Right lung (tissue), 10 donors: ENCODE data around the gene NCEH1. TPM values are rescaled to one million over a fixed set of nuclear protein-coding genes. Genes with fewer than 3 reads are reported as not detected.
"Not testable (repeated sequence)": the region's sequence is repeated elsewhere in the genome, so short reads cannot be mapped to it uniquely, and the experiment has no call there.

ENCODE experiments used
- DNase-seq, 2 donors: peaks; one replicate each; pipeline ENCODE4 v3.0.0-alpha.2; 2013
- long read RNA-seq, 8 donors: transcript quantifications; one replicate each; lab custom pipeline, GENCODE V29; 2026
- polyA plus RNA-seq, 5 donors: library from polyadenylated mRNA; unstranded; fragments of 120-200 nt; gene quantifications; one replicate each; pipeline versions ENCODE4 v1.2.1 to v1.2.3, GENCODE V29; 2013; ENCODE audit warnings: inconsistent platforms in 1 of 5, low replicate concordance in 1 of 5; ENCODE audit not compliant: insufficient read length in 5 of 5, insufficient read depth in 1 of 5

NCEH1 gene, protein sequence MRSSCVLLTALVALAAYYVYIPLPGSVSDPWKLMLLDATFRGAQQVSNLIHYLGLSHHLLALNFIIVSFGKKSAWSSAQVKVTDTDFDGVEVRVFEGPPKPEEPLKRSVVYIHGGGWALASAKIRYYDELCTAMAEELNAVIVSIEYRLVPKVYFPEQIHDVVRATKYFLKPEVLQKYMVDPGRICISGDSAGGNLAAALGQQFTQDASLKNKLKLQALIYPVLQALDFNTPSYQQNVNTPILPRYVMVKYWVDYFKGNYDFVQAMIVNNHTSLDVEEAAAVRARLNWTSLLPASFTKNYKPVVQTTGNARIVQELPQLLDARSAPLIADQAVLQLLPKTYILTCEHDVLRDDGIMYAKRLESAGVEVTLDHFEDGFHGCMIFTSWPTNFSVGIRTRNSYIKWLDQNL
- polyA plus RNA-seq, result 1 to 10 TPM; 2.7 to 3.7 (median 3.2) TPM
- long read RNA-seq, donor 1, full-length matches to known transcripts, result 1 of 1 reads
- long read RNA-seq, donor 1, partial matches to known transcripts, result 0 of 1 reads
- long read RNA-seq, donor 1, other reads (novel, unspliced or antisense), result 0 of 1 reads
- long read RNA-seq, donor 2, result 0 reads
- long read RNA-seq, donor 3, full-length matches to known transcripts, result 1 of 1 reads
- long read RNA-seq, donor 3, partial matches to known transcripts, result 0 of 1 reads
- long read RNA-seq, donor 3, other reads (novel, unspliced or antisense), result 0 of 1 reads
- long read RNA-seq, donor 4, result 0 reads
- long read RNA-seq, donor 5, partial matches to known transcripts, result 0 of 1 reads
- long read RNA-seq, donor 5, other reads (novel, unspliced or antisense), result 0 of 1 reads
- long read RNA-seq, donor 6, full-length matches to known transcripts, result 1 of 1 reads
- long read RNA-seq, donor 6, partial matches to known transcripts, result 0 of 1 reads
- long read RNA-seq, donor 6, other reads (novel, unspliced or antisense), result 0 of 1 reads
- long read RNA-seq, donor 7, full-length matches to known transcripts, result 2 of 2 reads
- long read RNA-seq, donor 7, partial matches to known transcripts, result 0 of 2 reads
- long read RNA-seq, donor 7, other reads (novel, unspliced or antisense), result 0 of 2 reads
- long read RNA-seq, donor 8, result 0 reads

DNA sequence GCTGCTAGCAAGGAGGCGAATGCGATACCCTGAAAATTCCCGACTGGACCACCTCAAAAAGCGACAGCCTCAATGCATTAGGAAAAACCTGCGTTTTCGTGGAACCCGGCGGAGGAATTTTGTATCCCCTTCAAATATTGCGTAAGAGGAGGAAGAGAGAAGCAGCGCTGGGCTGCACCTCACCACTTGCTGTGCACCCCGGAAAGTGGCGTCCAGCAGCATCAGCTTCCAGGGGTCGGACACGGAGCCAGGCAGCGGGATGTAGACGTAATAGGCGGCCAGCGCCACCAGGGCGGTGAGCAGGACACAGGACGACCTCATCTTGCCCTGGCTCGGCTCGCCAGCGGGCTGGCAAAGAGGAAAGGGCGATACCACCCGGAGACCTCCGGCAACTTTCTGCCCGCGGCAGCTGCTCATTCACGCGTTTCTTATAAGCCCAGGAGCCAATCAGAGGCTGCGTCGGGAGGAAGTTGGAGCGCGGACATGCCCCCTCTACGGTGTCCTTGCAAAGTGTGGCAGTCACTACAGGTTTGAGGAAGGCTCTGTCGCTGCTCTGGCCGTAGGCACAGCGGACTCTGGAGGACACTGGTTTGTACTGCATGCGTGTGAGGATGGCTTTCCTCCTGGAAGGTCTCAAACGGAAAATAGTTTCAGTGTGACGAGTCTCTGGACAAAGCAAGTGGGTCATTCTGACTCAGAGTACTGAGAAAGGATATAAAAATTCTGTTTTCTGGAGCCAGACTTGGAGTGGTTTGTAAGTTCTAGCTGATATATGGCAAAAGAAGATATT lies at the start of gene NCEH1:
NCEH1 (minus strand) TSS at position 404 of the 790 bp plus-strand sequence; CDS start at position 321, 83 bp downstream.
- peak; percentile 70 to 79 for DNase-seq

DNA sequence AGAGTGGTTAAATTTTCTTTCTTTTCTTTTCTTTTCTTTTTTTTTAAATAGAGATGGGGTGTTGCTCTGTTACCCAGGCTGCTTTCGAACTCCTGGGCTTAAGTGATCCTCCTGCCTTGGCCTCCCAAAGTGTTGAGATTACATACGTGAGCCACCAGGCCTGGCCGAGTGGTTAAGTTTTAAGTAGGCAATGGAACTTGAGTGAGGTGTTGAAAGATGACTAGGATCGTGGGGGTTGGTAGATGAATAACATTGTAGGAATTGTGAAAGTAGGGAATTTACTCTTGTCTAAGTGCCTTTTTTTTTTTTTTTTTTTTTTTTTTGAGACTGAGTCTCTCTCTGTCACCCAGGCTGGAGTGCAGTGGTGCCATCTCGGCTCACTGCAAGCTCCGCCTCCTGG lies 49.5 kb upstream of the NCEH1 start:
- DNase-seq, result not testable (repeated sequence)

DNA sequence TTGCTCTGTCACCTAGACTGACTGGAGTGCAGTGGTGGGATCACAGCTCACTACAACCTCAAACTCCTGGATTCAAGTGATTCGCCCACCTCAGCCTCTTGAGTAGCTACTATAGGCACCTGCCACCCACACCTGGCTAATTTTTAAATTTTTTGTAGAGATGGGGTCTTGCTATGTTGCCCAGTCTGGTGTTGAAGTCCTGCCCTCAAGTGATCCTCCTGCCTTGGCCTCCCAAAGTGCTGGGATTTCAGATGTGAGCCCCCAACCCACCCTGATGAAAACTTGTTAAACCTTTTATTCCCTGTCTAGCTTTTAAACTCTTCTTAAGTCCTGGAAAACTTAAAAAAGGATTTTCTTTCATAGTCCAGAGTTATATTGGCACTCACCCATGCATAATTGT lies 42.3 kb upstream of the NCEH1 start:
- no peak for DNase-seq

DNA sequence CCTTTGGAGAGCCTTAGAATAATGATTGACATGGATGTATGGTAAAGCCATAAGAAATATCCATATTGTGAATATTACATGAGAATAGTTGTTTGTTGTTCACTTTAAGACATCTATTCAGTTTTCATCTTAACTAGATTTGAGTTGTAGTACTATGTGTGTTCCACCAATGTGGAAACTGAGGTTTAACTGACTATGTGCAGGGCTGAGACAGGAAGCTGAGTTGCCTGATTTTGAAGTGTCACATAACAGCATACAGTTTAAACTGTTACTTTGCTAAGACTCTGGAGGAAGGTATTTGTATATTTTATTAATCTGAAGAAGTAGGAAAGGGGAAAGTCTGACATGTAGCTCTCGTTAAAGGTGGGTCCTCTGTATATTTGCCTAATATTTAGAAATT lies 41.8 kb upstream of the NCEH1 start:
- DNase-seq, result no peak

DNA sequence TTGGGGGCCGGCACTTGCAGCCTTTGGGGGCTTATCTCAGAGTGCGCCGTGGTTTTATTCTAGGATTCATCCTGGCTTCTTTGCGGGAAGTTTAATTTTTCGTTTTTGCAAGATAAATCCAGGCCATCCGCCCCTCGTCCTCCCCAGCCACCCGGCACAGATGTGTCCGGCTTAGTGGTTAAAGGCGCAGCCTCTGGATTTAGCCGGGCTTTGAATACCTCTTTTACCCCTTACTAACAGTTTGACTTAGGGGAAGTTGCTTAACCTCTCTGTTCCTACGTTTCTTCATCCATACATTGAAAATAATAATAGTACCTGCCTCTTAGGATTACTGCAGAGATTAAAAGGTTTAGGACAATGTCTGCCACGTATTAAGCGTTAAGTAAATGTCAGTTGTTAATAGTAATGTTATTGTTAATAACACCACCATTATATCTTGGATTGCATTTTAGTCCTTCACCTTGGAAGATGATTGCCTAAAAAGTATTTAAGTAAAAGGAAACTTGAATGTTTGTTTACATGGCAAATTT lies 40.4 kb upstream of the NCEH1 start:
- DNase-seq, result no peak

DNA sequence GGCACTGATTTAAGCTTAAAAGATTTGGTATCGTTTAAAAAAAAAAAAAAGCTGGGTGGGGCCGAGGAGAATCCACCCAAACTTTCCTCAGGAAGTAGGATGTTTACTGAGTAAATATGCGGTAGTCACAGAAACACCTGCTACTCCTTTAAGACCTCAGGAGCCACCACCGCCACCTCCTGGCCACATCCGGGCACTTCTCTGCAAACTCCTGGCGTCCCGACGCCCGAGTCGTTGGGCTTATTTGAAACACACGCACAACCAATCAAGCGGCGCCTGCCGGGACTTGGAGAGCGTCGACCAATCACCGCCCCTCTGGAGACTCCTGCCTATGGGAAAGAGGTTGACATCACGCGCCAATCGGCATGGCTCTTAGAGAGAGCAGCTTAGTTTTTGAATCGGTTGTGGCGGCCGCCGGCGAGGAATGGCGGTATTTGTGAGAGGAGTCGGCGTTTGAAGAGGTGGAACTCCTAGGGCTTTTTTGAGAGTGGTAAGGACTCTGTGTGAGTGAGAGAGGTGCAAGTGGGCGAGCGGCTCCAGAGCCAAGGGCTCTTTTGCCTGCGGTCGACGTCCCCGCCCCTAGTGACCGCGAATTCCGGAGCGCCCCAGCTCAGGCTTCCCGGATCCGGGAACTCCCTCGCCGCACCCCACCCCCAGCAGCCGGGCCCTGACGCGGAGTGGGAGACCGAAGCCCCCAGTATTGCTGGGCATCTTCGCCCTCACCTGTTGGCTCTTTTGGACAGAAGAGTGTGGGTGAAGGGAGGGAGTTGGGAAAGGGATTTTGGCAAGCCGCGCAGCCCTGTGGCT lies 39.7 kb upstream of the NCEH1 start, which contains the start of gene ECT2:
ECT2 (plus strand) TSS at position 359 of the 807 bp plus-strand sequence. CDS start 3,805 bp downstream, outside the sequence.
- peak; percentile 97 to 98 for DNase-seq

DNA sequence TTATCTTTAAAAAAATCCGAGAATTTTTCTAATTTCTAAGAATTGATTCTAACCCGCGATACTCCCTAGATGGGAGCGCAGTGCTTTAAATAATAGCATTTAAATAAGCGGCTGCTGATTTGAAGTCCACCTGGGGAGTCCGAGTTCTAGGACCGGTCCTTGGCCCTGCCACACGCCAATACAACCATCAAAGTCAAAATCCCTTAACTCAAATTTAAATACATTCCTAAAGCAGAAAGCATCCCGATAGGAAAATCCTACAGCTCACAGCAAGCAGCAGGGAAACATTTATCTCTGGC lies 39.2 kb upstream of the NCEH1 start:
- DNase-seq, result no peak

DNA sequence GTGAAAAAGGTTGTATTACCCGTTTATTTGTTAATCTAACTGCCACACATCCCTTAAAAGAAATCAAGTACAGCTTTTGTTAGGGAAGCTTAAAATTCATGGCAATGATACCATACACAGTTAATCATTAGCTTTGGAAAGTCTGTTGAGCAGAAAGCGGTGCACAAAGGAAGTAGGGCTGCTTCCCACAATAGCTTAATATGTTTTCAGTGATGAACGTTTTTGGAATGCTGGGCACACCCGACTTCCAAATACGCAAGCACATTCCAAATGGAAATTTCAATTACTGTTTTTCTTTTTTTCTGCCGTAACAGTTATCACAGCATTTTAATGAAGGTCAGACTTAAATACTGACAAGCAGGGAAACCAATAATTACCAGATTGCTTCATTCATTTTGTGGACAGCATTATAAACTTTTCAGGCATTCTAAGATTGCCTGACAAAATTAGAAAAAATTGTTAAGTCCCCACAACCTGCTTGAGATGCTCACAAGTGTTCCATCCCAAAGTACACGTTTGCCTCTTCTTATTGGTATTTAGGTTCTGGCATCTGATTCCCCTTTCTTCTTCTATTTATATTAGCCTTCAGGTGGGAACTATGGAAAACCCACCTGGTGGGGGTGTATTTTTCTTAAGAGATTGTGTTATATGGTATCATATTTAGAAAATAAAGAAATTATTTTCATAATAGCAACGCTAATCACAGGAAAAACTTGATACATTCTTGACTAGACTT lies 38.5 kb upstream of the NCEH1 start:
- DNase-seq, result peak in 1 of 2 donors; percentile 31

DNA sequence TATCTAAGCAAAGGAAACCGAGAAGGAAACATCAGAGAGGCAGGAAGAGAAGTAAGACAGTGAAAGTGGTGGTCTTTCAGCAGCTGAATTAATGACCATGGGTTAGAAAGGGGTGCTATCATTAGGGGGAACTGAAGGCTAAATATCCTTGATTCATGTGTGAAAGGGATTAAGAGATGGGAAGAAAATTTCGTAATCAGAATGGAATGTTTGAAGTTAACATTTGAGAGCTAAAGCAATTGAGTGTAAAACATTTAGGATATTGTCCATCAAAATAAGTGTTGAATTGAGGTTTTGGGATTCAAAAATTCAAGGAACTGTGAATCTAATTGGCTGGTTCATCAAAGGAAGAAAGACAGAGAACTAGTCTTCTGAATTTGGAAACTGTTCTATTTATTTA lies 35.6 kb upstream of the NCEH1 start:
- no peak for DNase-seq

DNA sequence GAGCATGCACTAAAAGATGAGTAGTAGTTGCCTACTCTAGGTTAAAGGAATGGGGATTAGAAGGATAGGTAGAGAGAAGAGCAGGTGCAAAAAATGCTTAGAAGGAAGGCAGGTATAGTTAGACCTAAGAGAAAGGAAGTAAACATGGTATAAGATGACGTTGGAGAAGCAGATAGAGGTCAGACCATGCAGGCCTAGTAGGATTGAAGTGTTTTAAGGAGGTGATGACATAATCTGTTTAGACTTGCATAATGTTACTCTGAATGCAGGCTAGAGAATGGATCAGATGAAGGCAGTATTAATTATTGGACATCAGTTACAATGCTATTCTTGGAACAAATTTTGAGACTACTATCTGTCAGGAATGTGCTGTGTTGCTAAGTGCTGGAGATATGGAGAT lies 28.6 kb upstream of the NCEH1 start:
- DNase-seq, result no peak

DNA sequence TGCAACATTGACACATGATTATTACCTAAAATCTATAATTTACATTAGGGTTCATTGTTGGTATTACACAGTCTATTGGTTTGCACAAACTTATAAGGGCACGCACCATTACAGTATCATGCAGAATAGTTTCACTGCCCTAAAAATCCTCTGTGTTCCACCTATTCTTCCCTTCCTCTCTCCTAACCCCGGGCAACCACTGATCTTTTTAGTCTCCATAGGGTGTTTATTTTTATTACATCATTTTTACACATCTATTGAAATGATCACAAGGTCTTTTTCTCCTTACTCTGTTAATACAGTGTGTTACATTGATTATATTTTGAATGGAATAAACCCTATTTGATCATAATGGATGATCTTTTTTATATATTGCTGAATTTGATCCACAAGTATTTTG lies 24.1 kb upstream of the NCEH1 start:
- DNase-seq, result no peak

DNA sequence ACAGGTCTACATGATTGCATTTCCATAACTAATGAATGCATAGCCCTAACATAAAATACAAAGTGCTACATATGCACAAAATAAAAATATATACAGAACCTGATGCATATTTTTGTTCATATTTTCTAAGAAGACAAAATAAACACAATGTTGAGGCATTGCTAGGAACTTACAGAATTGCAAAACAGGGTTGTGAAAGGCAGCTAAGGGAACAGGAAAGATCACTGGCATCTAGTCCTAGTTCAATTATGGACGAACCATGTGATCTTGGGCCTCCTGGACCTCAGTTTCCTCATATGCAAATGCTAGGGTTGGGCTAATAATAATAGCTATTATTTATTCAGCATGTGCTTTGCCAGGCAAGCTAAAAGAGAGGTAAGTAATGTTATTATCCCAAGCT lies 15.5 kb upstream of the NCEH1 start:
- no peak for DNase-seq

DNA sequence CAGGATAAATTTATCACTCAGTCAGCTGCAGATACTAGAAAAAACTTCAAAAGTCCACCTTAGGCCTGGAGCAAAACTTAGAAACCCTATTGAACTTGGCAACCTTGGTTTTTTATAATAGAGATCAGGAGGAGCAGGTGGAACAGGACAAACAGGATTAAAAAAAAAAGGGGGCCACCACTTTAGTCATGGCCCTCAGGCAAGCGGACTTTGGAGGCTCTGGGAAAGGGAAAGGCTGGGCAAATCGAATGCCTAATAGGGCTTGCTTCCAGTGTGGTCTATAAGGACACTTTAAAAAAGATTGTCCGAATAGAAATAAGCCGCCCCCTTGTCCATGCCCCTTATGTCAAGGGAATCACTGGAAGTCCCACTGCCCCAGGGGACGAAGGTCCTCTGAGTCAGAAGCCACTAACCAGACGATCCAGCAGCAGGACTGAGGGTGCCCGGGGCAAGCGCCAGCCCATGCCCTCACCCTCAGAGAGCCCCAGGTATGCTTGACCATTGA lies 11.7 kb upstream of the NCEH1 start:
- DNase-seq, result not testable (repeated sequence)

DNA sequence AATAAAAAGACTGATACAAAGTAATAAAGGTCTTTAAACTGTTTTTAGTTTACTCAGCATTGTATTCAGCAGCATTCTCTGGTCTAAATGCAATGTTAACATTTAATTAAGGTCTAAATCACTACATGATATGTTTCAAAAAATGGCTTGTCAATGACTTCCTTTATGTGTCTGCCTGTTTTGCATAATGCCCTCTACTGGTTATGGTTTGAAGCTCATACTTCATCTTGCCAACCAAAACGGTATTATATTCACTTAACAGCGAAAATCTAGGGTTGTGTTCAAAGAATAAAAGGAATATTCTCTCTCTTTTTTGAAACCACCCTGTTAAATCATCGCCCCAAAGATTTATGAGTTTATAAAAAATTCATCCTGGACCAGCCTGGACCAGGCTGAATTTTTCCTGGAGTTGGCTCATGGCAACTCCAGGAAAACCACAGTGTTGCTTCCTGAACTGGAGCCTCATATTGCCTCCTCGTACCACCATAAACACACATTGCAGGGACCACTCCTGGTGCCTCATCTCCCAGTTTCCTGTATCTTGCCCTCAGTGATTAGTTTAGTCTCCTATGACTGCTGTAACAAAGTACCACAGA lies 6.7 kb upstream of the NCEH1 start:
- DNase-seq, result no peak

DNA sequence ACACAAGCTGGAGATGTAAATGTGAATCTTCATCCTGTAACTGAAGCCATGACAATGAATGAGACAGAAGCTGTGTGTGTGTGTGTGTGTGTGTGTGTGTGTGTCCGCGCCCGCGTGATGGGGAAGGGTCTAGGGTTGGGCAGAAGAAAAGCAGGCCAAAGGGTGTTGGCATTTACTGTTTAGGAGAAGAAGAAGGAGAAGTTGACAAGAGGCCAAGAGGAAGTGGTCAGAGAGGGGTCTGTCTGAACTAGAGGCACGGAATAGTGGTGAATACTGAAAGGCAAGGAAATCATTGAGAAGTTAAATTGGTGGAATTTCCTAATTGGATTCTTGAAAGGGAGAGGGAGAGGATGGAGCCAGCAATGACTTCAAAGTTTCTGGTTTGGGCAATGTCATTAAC lies 5.6 kb upstream of the NCEH1 start:
- DNase-seq, result no peak

DNA sequence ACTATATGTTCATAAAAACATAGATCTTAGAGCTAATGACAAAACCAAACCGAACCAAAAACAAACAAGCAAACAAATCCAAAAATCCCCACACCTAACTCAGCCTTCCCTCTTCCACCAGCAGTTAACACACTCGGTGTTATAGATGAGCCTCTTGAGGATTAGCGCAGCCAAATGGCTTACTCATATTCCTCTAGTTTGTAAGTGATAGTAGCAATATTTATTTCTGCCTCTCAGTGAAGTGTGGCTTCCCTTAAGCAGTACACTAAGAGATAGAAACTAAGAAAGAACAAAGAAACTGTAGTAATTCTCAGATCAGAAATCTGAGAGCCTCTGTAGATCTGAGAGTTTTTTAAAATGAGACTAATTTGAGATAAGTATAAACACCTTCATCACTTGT lies 2.4 kb upstream of the NCEH1 start:
- DNase-seq, result no peak

DNA sequence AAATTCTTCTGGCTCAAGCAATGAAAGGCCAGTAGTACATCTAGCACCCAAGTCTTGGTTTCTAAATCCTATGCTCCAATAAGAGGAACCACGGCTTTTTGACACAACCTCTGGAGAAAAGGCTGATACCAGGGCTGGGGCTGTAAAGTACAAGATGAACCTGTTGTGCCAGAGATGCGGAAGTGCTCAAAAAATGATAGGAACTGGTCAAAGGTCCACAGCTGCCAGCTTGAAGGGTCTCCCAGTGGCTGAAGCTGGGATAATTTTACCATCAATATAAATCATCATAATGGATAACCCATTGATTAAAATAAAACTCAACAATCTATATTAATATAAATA lies 558 bp upstream of the NCEH1 start:
- no peak for DNase-seq

DNA sequence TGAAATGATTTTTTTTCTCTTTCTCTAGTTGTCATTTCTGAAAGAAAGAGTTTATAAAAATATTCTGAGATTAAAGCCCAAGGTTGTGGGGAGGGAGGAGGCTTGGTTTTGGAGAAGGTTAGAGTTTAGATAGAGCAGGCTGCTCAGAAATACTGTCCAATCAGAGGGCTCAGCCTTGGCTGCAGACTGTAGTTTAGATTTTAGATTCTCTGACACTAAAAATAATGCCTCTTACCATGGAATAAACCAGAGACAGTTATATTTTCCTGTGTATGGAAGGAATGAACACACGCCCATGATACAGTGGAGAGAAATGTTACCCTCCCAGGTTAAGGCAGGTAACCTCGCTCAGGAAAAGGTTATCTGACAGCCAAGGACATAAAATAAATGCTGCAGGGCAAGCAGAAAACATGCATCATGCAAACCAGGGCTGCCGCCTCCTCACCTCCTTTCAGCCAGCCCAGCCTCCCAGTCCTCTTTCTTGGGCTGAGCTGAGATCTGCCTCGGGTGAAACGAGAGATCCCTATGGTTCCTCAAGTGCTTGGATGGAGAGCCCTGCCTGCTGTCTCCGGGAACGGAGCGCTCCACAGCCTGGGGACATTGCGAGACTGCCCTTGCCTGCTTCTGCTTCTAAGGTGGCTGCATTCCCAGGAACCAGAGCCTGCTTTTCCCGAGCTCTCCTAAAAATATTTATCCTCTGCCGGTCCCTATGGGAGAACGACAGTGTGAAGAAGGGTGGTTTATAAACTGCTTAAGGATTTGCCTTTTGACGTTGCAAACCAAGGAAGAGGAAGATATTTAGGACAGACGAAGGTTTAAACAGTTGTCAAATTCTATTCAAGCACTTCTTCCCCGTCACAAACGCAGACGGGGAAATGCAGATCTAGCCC lies 848 bp downstream of the NCEH1 start:
- DNase-seq, result peak; percentile 5 to 12
